Breast epithelium (tissue), 4 donors: Measurements from ENCODE around the gene DNAI7. TPM values are rescaled to one million over a fixed set of nuclear protein-coding genes. Genes with fewer than 3 reads are reported as not detected.

Experiments
- DNase-seq, 2 donors: peaks; one replicate each; pipeline ENCODE4 v3.0.0-alpha.2; 2019; ENCODE audit warnings: low spot score in 2 of 2
- H3K27ac ChIP-seq, 2 donors: fragments of 200-600 bp; sonication (generic) in 1 of 2; one replicate each; pipeline ENCODE4 v1.5.1; 2016 to 2019; ENCODE audit warnings: mild to moderate bottlenecking in 1 of 2
- H3K27me3 ChIP-seq, 2 donors: fragments of 200-600 bp; sonication (generic) in 1 of 2; one replicate each; pipeline versions ENCODE4 v1.5.1 to v1.6.0; 2017 to 2019; ENCODE audit warnings: control low read depth in 1 of 2, mild to moderate bottlenecking in 1 of 2
- H3K36me3 ChIP-seq: fragments of 200-600 bp; one replicate; pipeline ENCODE4 v1.5.1; 2019
- H3K4me1 ChIP-seq, 2 donors: fragments of 200-600 bp; sonication (generic); one replicate each; pipeline ENCODE4 v1.5.1; 2016 to 2019; ENCODE audit warnings: control low read depth in 1 of 2
- H3K4me3 ChIP-seq, 3 donors: fragments of 200-600 bp; sonication (generic); 1 replicate in 2 of 3; 2 replicates in 1 of 3; pipeline ENCODE4 v1.5.1; 2016 to 2019; ENCODE audit warnings: mild to moderate bottlenecking in 3 of 3, moderate library complexity in 2 of 3
- H3K9me3 ChIP-seq, 2 donors: fragments of 200-600 bp; sonication (generic) in 1 of 2; one replicate each; pipeline ENCODE4 v1.5.1; 2016 to 2019; ENCODE audit warnings: control low read depth in 1 of 2
- CTCF ChIP-seq, 3 donors: fragments of 450-650 bp; IDR thresholded peaks; one replicate each; pipeline ENCODE4 v1.5.1; 2016 to 2017; ENCODE audit warnings: antibody characterized with exemption in 3 of 3, mild to moderate bottlenecking in 3 of 3, moderate library complexity in 3 of 3
- POLR2A ChIP-seq: fragments of 450-650 bp; IDR thresholded peaks from one replicate; pipeline ENCODE4 v1.6.1; 2016; ENCODE audit warnings: antibody characterized with exemption, mild to moderate bottlenecking, moderate library complexity
- POLR2AphosphoS5 ChIP-seq, 3 donors: sonication (generic); formaldehyde crosslinking; IDR thresholded peaks; one replicate each; pipeline ENCODE4 v1.6.1; 2017; ENCODE audit warnings: antibody characterized with exemption in 3 of 3
- intact Hi-C: fragments of 100-400 bp; cut with DNase I; formaldehyde crosslinking; loops from one replicate; pipeline ENCODE4 v1.15.1; 2023; ENCODE audit warnings: low total_unique reads
- total RNA-seq, 3 donors: library from RNA; depleted of rRNA; stranded (reverse); fragments of >200 nt; gene quantifications; one replicate each; pipeline ENCODE4 v1.1.0, GENCODE V29; 2016

Gene DNAI7
- total RNA-seq, 3 donors from 2014 or later, result 1.1 to 4.2 (median 2.0) TPM

- no peak for DNase-seq
- no peak overlapping the region for H3K4me3 ChIP-seq
- H3K27ac ChIP-seq, result no peak overlapping the region
- no peaks in the 10 kb centered on the region for H3K9me3 ChIP-seq
- no peaks in the 10 kb centered on the region for H3K36me3 ChIP-seq
- no peaks in the 10 kb centered on the region for H3K4me1 ChIP-seq
- H3K27me3 ChIP-seq, result no peaks in the 10 kb centered on the region
- intact Hi-C loops, result no loop called here
- no peak for TF ChIP-seq POLR2A
- no peak for TF ChIP-seq POLR2AphosphoS5 (IDR thresholded peaks at IDR 0.05)
- TF ChIP-seq CTCF (IDR thresholded peaks at IDR 0.05), result no peak
Observed at GRCh38 chr12:25152055-25152454, 42.9 kb downstream of the DNAI7 start.

DNA sequence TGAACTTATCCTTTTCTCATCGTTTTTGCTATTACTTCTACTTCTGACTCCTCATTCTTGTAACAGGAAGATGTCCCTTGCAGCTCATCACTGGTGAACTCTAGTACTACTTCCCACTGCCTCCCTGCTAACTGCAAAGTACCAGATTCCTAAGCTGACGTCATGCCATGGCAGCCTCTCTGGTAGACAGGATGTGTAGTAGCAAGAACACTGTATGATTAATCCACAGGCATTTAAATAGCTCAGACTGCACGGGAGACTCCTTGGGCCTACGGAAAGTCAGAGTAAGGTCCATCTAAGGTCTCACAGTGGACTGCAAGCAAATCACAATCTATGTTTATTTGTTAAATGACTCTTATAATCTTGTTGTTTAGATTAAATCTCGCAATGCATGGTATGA lies 43.5 kb downstream of the DNAI7 start:
- H3K27ac ChIP-seq, result no peak overlapping the region

GRCh38 chr12:25146686-25147085 lies 48.3 kb downstream of the DNAI7 start:
- Histone ChIP-seq H3K27me3 (no peaks in the 10 kb centered on the region), H3K27ac (no peak overlapping the region), H3K36me3 (no peaks in the 10 kb centered on the region), H3K4me3 (no peak overlapping the region), H3K9me3 (no peaks in the 10 kb centered on the region), H3K4me1 (no peaks in the 10 kb centered on the region)
- intact Hi-C loops, result no loop called here
- TF ChIP-seq POLR2A (no peak), POLR2AphosphoS5 (IDR thresholded peaks at IDR 0.05) (no peak), CTCF (IDR thresholded peaks at IDR 0.05) (no peak)
- no peak for DNase-seq

More for the DNA sequence above, 43.5 kb downstream of the DNAI7 start:
- no peaks in the 10 kb centered on the region for H3K9me3 ChIP-seq
- intact Hi-C loops, result no loop called here
- no peak overlapping the region for H3K4me3 ChIP-seq
- no peak for DNase-seq
- TF ChIP-seq CTCF (IDR thresholded peaks at IDR 0.05) (no peak), POLR2A (no peak), POLR2AphosphoS5 (IDR thresholded peaks at IDR 0.05) (no peak)
- H3K27me3 ChIP-seq, result no peaks in the 10 kb centered on the region
- H3K36me3 ChIP-seq, result no peaks in the 10 kb centered on the region
- H3K4me1 ChIP-seq, result no peaks in the 10 kb centered on the region

- TF ChIP-seq POLR2A, result no peak
- no peak for TF ChIP-seq CTCF (IDR thresholded peaks at IDR 0.05)
- no peak for TF ChIP-seq POLR2AphosphoS5 (IDR thresholded peaks at IDR 0.05)
- H3K27me3 ChIP-seq, result no peaks in the 10 kb centered on the region
- H3K36me3 ChIP-seq, result no peaks in the 10 kb centered on the region
- no peak overlapping the region for H3K27ac ChIP-seq
- H3K4me1 ChIP-seq, result no peaks in the 10 kb centered on the region
- no peak overlapping the region for H3K4me3 ChIP-seq
- peaks cover 0 to 6% of the 10 kb centered on the region in 2 donors for H3K9me3 ChIP-seq
- DNase-seq, result no peak
- intact Hi-C loops, result no loop called here
Observed at GRCh38 chr12:25135531-25136154, 59.3 kb downstream of the DNAI7 start.

GRCh38 chr12:25131270-25131669 lies 63.7 kb downstream of the DNAI7 start:
- H3K27me3 ChIP-seq, result no peaks in the 10 kb centered on the region
- intact Hi-C loops, result no loop called here
- H3K4me3 ChIP-seq, result no peak overlapping the region
- H3K4me1 ChIP-seq, result no peaks in the 10 kb centered on the region
- no peaks in the 10 kb centered on the region for H3K36me3 ChIP-seq
- no peak for DNase-seq
- H3K9me3 ChIP-seq, result no peaks in the 10 kb centered on the region
- H3K27ac ChIP-seq, result no peak overlapping the region
- TF ChIP-seq POLR2AphosphoS5 (IDR thresholded peaks at IDR 0.05) (no peak), POLR2A (no peak), CTCF (IDR thresholded peaks at IDR 0.05) (no peak)
